NCI-H69 (cell line): ENCODE data around the gene PRKCQ.
"Not testable (repeated sequence)": the region's sequence is repeated elsewhere in the genome, so short reads cannot be mapped to it uniquely, and the experiment has no call there.

ENCODE experiments used
- DNase-seq: peaks from one replicate; lab custom pipeline; 2025; lab: John Stamatoyannopoulos, UW

PRKCQ gene

GRCh38 chr10:6384031-6384430 lies 196.0 kb downstream of the PRKCQ start:
- DNase-seq, result no peak

GRCh38 chr10:6383096-6383812 lies 196.8 kb downstream of the PRKCQ start:
- DNase-seq, result no peak

GRCh38 chr10:6382081-6382480 lies 198.0 kb downstream of the PRKCQ start:
- no peak for DNase-seq

- not testable (repeated sequence) for DNase-seq
Observed at GRCh38 chr10:6380478-6380877, 199.6 kb downstream of the PRKCQ start.

- no peak for DNase-seq
Observed at GRCh38 chr10:6379015-6379776, 200.9 kb downstream of the PRKCQ start.
